ENCODE results near the gene RSPH9.
"Not testable (repeated sequence)": the region's sequence is repeated elsewhere in the genome, so short reads cannot be mapped to it uniquely, and the experiment has no call there.

Gene RSPH9

GRCh38 chr6:43639984-43640800 is 4.6 kb upstream of the RSPH9 start:
- peaks cover 35% of the 10 kb centered on the region for H3K4me1 Mint-ChIP-seq (ENCODE audit: low read depth)
- no peaks in the 10 kb centered on the region for H3K9me3 Mint-ChIP-seq
- H3K27me3 Mint-ChIP-seq (ENCODE audit: low read depth), result no peaks in the 10 kb centered on the region
- H3K27ac Mint-ChIP-seq, result no peak overlapping the region
- H3K36me3 Mint-ChIP-seq (ENCODE audit: low read depth), result peaks cover 33% of the 10 kb centered on the region
- H3K4me3 Mint-ChIP-seq, result no peak overlapping the region

DNA sequence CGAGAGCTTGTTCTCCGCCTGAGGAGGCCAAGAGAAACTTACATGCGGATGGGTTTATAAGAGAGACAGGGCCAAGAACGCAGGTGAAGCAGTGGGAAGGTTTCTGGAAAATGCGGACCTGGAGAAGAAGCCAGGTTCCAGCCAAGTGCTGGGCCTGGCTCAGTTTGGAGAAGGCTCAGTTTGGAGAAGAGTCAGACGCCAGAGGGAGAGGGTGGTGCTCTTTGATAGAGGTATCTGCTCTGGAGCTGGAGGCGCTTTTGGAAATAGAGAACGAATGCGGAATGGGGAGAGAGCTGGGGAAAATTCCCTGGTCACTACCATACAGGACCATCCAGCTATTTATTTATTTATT is 753 bp downstream of the RSPH9 start:
- peaks cover 6% of the 10 kb centered on the region for H3K36me3 Mint-ChIP-seq (ENCODE audit: low read depth)
- peaks cover 3% of the 10 kb centered on the region for H3K27me3 Mint-ChIP-seq (ENCODE audit: low read depth)
- peak overlapping the region; percentile 85 for H3K4me3 Mint-ChIP-seq
- H3K27ac Mint-ChIP-seq, result no peak overlapping the region
- peaks cover 11% of the 10 kb centered on the region for H3K4me1 Mint-ChIP-seq (ENCODE audit: low read depth)
- H3K9me3 Mint-ChIP-seq, result no peaks in the 10 kb centered on the region

DNA sequence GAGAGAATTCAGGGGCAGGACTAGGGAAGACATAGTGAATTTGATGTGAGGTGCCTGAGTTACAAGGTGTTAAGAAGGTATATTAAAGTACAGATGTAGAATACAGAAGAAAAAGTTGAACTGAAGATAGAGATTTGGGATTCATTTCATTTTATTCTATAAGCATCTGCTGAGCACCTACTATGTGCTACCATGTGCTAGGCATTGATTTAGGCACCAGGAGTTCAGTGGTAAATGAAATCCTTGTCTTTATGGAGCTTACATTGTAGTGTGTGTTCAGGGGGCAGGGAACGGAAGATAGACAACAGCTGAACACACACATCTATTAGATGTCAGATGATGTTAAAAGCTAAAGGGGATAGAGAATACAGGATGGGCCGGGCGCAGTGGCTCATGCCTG is 2.8 kb downstream of the RSPH9 start:
- no peaks in the 10 kb centered on the region for H3K9me3 Mint-ChIP-seq
- no peaks in the 10 kb centered on the region for H3K36me3 Mint-ChIP-seq (ENCODE audit: low read depth)
- H3K4me3 Mint-ChIP-seq, result no peak overlapping the region
- peaks cover 3% of the 10 kb centered on the region for H3K27me3 Mint-ChIP-seq (ENCODE audit: low read depth)
- H3K4me1 Mint-ChIP-seq (ENCODE audit: low read depth), result peaks cover 4% of the 10 kb centered on the region
- no peak overlapping the region for H3K27ac Mint-ChIP-seq

GRCh38 chr6:43648248-43648647 is 3.4 kb downstream of the RSPH9 start:
- Mint-ChIP-seq H3K4me3 (no peak overlapping the region), H3K27me3 (ENCODE audit: low read depth) (peaks cover 3% of the 10 kb centered on the region), H3K4me1 (ENCODE audit: low read depth) (peaks cover 4% of the 10 kb centered on the region), H3K36me3 (ENCODE audit: low read depth) (no peaks in the 10 kb centered on the region), H3K9me3 (no peaks in the 10 kb centered on the region), H3K27ac (no peak overlapping the region)

DNA sequence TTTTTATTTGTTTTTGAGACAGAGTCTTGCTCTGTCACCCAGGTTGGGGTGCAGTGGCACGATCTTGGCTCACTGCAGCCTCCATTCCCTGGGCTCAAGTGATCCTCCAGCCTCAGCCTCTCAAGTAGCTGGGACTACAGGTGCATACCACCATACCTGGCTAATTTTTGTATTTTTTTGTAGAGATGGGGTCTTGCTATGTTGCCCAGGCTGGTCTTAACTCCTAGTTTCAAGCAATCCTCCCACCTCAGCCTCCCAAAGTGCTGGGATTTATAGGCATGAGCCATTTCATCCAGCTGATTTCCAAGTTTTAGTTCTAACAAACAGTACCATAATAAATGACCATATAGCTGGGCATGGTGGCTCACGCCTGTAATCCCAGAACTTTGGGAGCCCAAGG is 8.0 kb downstream of the RSPH9 start:
- H3K27me3 Mint-ChIP-seq (ENCODE audit: low read depth), result not testable (repeated sequence)

GRCh38 chr6:43657221-43657802 is 12.5 kb downstream of the RSPH9 start:
- Mint-ChIP-seq H3K9me3 (peaks cover 5% of the 10 kb centered on the region), H3K4me3 (no peak overlapping the region), H3K36me3 (ENCODE audit: low read depth) (no peaks in the 10 kb centered on the region), H3K4me1 (ENCODE audit: low read depth) (no peaks in the 10 kb centered on the region), H3K27me3 (ENCODE audit: low read depth) (peaks cover 4% of the 10 kb centered on the region), H3K27ac (no peak overlapping the region)

More for the DNA sequence above, 8.0 kb downstream of the RSPH9 start:
- not testable (repeated sequence) for H3K36me3 Mint-ChIP-seq (ENCODE audit: low read depth); H3K9me3 Mint-ChIP-seq; H3K27ac Mint-ChIP-seq; H3K4me3 Mint-ChIP-seq; H3K4me1 Mint-ChIP-seq (ENCODE audit: low read depth)

- no peaks in the 10 kb centered on the region for H3K4me1 Mint-ChIP-seq (ENCODE audit: low read depth)
- no peaks in the 10 kb centered on the region for H3K36me3 Mint-ChIP-seq (ENCODE audit: low read depth)
- no peak overlapping the region for H3K27ac Mint-ChIP-seq
- peaks cover 4% of the 10 kb centered on the region for H3K27me3 Mint-ChIP-seq (ENCODE audit: low read depth)
- H3K9me3 Mint-ChIP-seq, result peaks cover 5% of the 10 kb centered on the region
- H3K4me3 Mint-ChIP-seq, result no peak overlapping the region
Measured at GRCh38 chr6:43658161-43658560, 13.3 kb downstream of the RSPH9 start.

GRCh38 chr6:43662948-43663347 is 18.1 kb downstream of the RSPH9 start:
- H3K27ac Mint-ChIP-seq; H3K4me1 Mint-ChIP-seq (ENCODE audit: low read depth); H3K36me3 Mint-ChIP-seq (ENCODE audit: low read depth); H3K9me3 Mint-ChIP-seq; H3K4me3 Mint-ChIP-seq; H3K27me3 Mint-ChIP-seq (ENCODE audit: low read depth): not testable (repeated sequence)

DNA sequence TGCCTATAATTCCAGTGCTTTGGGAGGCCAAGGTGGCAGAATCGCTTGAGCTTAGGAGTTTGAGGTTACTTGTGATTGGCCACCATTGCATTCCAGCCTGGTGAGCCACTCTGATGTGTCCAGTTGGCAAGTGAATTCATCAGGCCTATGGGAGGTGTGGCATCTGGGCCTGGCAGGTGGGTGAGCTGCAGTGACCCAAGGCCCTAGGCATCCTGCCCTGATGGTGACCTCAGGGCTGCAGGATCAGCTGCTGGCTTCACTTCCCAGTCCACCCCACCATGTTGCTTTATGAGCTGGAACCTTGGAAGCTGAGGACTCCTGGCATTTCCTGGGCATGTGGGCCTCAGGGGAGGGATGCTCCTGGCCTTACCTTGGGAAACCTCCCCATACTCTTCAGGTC is 20.5 kb downstream of the RSPH9 start:
- H3K9me3 Mint-ChIP-seq, result peaks cover 5% of the 10 kb centered on the region
- no peak overlapping the region for H3K27ac Mint-ChIP-seq

GRCh38 chr6:43666196-43666920 is 21.5 kb downstream of the RSPH9 start:
- Mint-ChIP-seq H3K27ac (no peak overlapping the region), H3K4me3 (no peak overlapping the region), H3K36me3 (ENCODE audit: low read depth) (peaks cover 6% of the 10 kb centered on the region), H3K9me3 (no peaks in the 10 kb centered on the region), H3K4me1 (ENCODE audit: low read depth) (peaks cover 35% of the 10 kb centered on the region), H3K27me3 (ENCODE audit: low read depth) (no peaks in the 10 kb centered on the region)

More for the DNA sequence above, 20.5 kb downstream of the RSPH9 start:
- H3K27me3 Mint-ChIP-seq (ENCODE audit: low read depth), result no peaks in the 10 kb centered on the region
- H3K4me1 Mint-ChIP-seq (ENCODE audit: low read depth), result peaks cover 28% of the 10 kb centered on the region
- H3K4me3 Mint-ChIP-seq, result no peak overlapping the region
- peaks cover under 1% of the 10 kb centered on the region for H3K36me3 Mint-ChIP-seq (ENCODE audit: low read depth)

- Mint-ChIP-seq H3K27ac (peak overlapping the region; percentile 75), H3K27me3 (ENCODE audit: low read depth) (no peaks in the 10 kb centered on the region), H3K4me3 (peak overlapping the region; percentile 57), H3K4me1 (ENCODE audit: low read depth) (peaks cover 35% of the 10 kb centered on the region), H3K36me3 (ENCODE audit: low read depth) (peaks cover 9% of the 10 kb centered on the region), H3K9me3 (no peaks in the 10 kb centered on the region)
Measured at GRCh38 chr6:43667245-43668150, 22.7 kb downstream of the RSPH9 start.

GRCh38 chr6:43668151-43669028 is 23.6 kb downstream of the RSPH9 start:
- H3K9me3 Mint-ChIP-seq, result no peaks in the 10 kb centered on the region
- H3K36me3 Mint-ChIP-seq (ENCODE audit: low read depth), result peaks cover 14% of the 10 kb centered on the region
- H3K4me1 Mint-ChIP-seq (ENCODE audit: low read depth), result peaks cover 35% of the 10 kb centered on the region
- no peak overlapping the region for H3K4me3 Mint-ChIP-seq
- peak overlapping the region; percentile 75 for H3K27ac Mint-ChIP-seq
- H3K27me3 Mint-ChIP-seq (ENCODE audit: low read depth), result no peaks in the 10 kb centered on the region

GRCh38 chr6:43669050-43669921 is 24.4 kb downstream of the RSPH9 start:
- Mint-ChIP-seq H3K36me3 (ENCODE audit: low read depth) (peaks cover 18% of the 10 kb centered on the region), H3K4me1 (ENCODE audit: low read depth) (peaks cover 35% of the 10 kb centered on the region), H3K9me3 (no peaks in the 10 kb centered on the region), H3K27me3 (ENCODE audit: low read depth) (no peaks in the 10 kb centered on the region), H3K27ac (peak overlapping the region; percentile 69), H3K4me3 (no peak overlapping the region)

All from T-helper 1 cell treated with Interleukin-12 subunit alpha and Interleukin-12 subunit beta and Interleukin-4 antibody, amounts not matched to agents 30 μg/mL and 1 μg/mL, for 36 hours (primary cell).